IMR-90 (cell line): Measurements from ENCODE around the gene PSD2. TPM values are rescaled to one million over a fixed set of nuclear protein-coding genes. Genes with fewer than 3 reads are reported as not detected.

ENCODE experiments used
- ATAC-seq: fragments of 200-7000 bp; cut with Tn5 transposase; 2 replicates; pipeline ENCODE4 v1.9.1; 2020; ENCODE audit warnings: low read depth, mild to moderate bottlenecking, moderate library complexity
- BruUV-seq: library from RNA; stranded (reverse); fragments of 400-500 nt; replicated peaks from 2 replicates; lab custom pipeline; 2021; lab: Mats Ljungman, UMichigan
- CTCF ChIA-PET: fragments of 300-600 bp; formaldehyde crosslinking; extraction: SDS; loops from one replicate; lab custom pipeline; 2021; ENCODE audit warnings: antibody characterized with exemption; lab: Yijun Ruan, JAX
- POLR2A ChIA-PET: fragments of 300-600 bp; sonication (Branson Sonifier 250); formaldehyde crosslinking; loops from one replicate; lab custom pipeline; 2022; ENCODE audit warnings: antibody characterized with exemption; ENCODE audit not compliant: unreplicated experiment; lab: Charles Lee
- DNase-seq: peaks from one replicate; pipeline ENCODE4 v3.0.0; 2013
- H2AFZ ChIP-seq: replicated peaks from 2 replicates; pipeline ENCODE3; 2013; ENCODE audit warnings: low read length, mild to moderate bottlenecking; ENCODE audit not compliant: poor library complexity
- H2AK5ac ChIP-seq: 2 replicates; pipeline ENCODE4 v1.6.1; 2013; ENCODE audit warnings: low read depth, low read length, inconsistent platforms
- H2AK9ac ChIP-seq: replicated peaks from 2 replicates; pipeline ENCODE3; 2013; ENCODE audit warnings: mild to moderate bottlenecking, low read depth, low read length, moderate library complexity; ENCODE audit not compliant: poor library complexity
- H2BK120ac ChIP-seq: 2 replicates; pipeline ENCODE4 v1.6.1; 2013; ENCODE audit warnings: low read depth, low read length, inconsistent platforms
- H2BK15ac ChIP-seq: 3 replicates; pipeline ENCODE4 v1.6.1; 2013; ENCODE audit warnings: low read depth, low read length, inconsistent platforms
- H2BK20ac ChIP-seq: 2 replicates; pipeline ENCODE4 v1.6.1; 2013; ENCODE audit warnings: low read depth, mild to moderate bottlenecking, inconsistent platforms, low read length, moderate library complexity
- H2BK5ac ChIP-seq: 2 replicates; pipeline ENCODE4 v1.6.1; 2013; ENCODE audit warnings: mild to moderate bottlenecking, low read depth, low read length, inconsistent platforms; ENCODE audit not compliant: poor library complexity, severe bottlenecking
- H3K14ac ChIP-seq: replicated peaks from 2 replicates; pipeline ENCODE4 v1.6.1; 2013; ENCODE audit warnings: low read depth, low read length, inconsistent platforms
- H3K18ac ChIP-seq: 2 replicates; pipeline ENCODE4 v1.6.1; 2013; ENCODE audit warnings: low read depth, low read length, control low read depth
- H3K23ac ChIP-seq: 2 replicates; pipeline ENCODE4 v1.6.1; 2013; ENCODE audit warnings: low read depth, low read length, inconsistent platforms
- H3K27ac ChIP-seq: 2 replicates; pipeline ENCODE4 v1.5.1; 2013; ENCODE audit warnings: mild to moderate bottlenecking, control low read depth, low read length; ENCODE audit not compliant: insufficient read depth
- H3K27me3 ChIP-seq: 2 replicates; pipeline ENCODE4 v1.6.1; 2013; ENCODE audit warnings: low read length; ENCODE audit not compliant: control insufficient read depth, insufficient read depth
- H3K36me3 ChIP-seq: 2 replicates; pipeline ENCODE4 v1.6.1; 2013; ENCODE audit warnings: low read length, mixed read lengths; ENCODE audit not compliant: control insufficient read depth, insufficient read depth
- H3K4ac ChIP-seq: 2 replicates; pipeline ENCODE4 v1.6.1; 2013; ENCODE audit warnings: low read depth, low read length, inconsistent platforms
- H3K4me1 ChIP-seq: 2 replicates; pipeline ENCODE4 v1.6.1; 2013; ENCODE audit warnings: low read length, mixed read lengths; ENCODE audit not compliant: control insufficient read depth, insufficient read depth
- H3K4me2 ChIP-seq: 2 replicates; pipeline ENCODE4 v1.6.1; 2013; ENCODE audit warnings: low read depth, mild to moderate bottlenecking, control low read depth, low read length, moderate library complexity
- H3K4me3 ChIP-seq: 2 replicates; pipeline ENCODE4 v1.5.1; 2013; ENCODE audit warnings: low read depth, mild to moderate bottlenecking, control low read depth, low read length, moderate library complexity; ENCODE audit not compliant: insufficient read depth
- H3K56ac ChIP-seq: 2 replicates; pipeline ENCODE4 v1.6.1; 2013; ENCODE audit warnings: low read length, inconsistent platforms; ENCODE audit not compliant: insufficient read depth; ENCODE audit errors: extremely low read depth
- H3K79me1 ChIP-seq, 2 experiments: 2 replicates each; pipeline ENCODE4 v1.6.1; 2013; ENCODE audit warnings: low read length in 2 of 2, inconsistent platforms in 1 of 2, low read depth in 1 of 2
- H3K9ac ChIP-seq: 2 replicates; pipeline ENCODE4 v1.6.1; 2013; ENCODE audit warnings: low read depth, low read length, control low read depth
- H3K9me1 ChIP-seq: 2 replicates; pipeline ENCODE4 v1.6.1; 2013; ENCODE audit warnings: low read length, inconsistent platforms; ENCODE audit not compliant: insufficient read depth
- H3K9me3 ChIP-seq: 2 replicates; pipeline ENCODE4 v1.6.1; 2013; ENCODE audit warnings: low read length; ENCODE audit not compliant: control insufficient read depth, insufficient read depth
- H4K20me1 ChIP-seq: 2 replicates; pipeline ENCODE4 v1.6.1; 2013; ENCODE audit warnings: low read length, inconsistent platforms; ENCODE audit not compliant: insufficient read depth
- H4K5ac ChIP-seq: 2 replicates; pipeline ENCODE4 v1.6.1; 2013; ENCODE audit warnings: mild to moderate bottlenecking, low read depth, low read length, control low read depth
- H4K8ac ChIP-seq, 2 experiments: 2 replicates each; pipeline ENCODE4 v1.6.1; 2013; ENCODE audit warnings: low read depth in 2 of 2, low read length in 2 of 2, control low read depth in 1 of 2, inconsistent platforms in 1 of 2
- H4K91ac ChIP-seq: 2 replicates; pipeline ENCODE4 v1.6.1; 2013; ENCODE audit warnings: low read depth, low read length, inconsistent platforms; ENCODE audit not compliant: insufficient read depth
- BHLHE40 ChIP-seq: fragments of 150-350 bp; IDR thresholded peaks from 2 replicates; pipeline ENCODE4 v1.6.1; 2016; ENCODE audit warnings: mild to moderate bottlenecking, low read depth, low read length
- CTCF ChIP-seq: conservative IDR thresholded peaks from 2 replicates; pipeline ENCODE4 v1.5.1; 2012; ENCODE audit warnings: mild to moderate bottlenecking, low read depth, low read length, improper control_type of control experiment
- ELK1 ChIP-seq: fragments of 150-350 bp; IDR thresholded peaks from 2 replicates; pipeline ENCODE4 v1.6.1; 2016; ENCODE audit warnings: low read depth, mild to moderate bottlenecking, low read length, moderate library complexity, borderline replicate concordance
- FOS ChIP-seq: fragments of 150-350 bp; IDR thresholded peaks from 2 replicates; pipeline ENCODE4 v1.6.1; 2016; ENCODE audit warnings: low read depth, low read length
- MAFK ChIP-seq: IDR thresholded peaks from 2 replicates; pipeline ENCODE4 v1.6.1; 2012; ENCODE audit warnings: low read depth, low read length, improper control_type of control experiment
- MAZ ChIP-seq: IDR thresholded peaks from 2 replicates; pipeline ENCODE4 v1.6.1; 2012; ENCODE audit warnings: low read depth, mild to moderate bottlenecking, low read length, improper control_type of control experiment, moderate library complexity, borderline replicate concordance
- MXI1 ChIP-seq: IDR thresholded peaks from 2 replicates; pipeline ENCODE4 v1.6.1; 2012; ENCODE audit warnings: low read depth, mild to moderate bottlenecking, low read length, moderate library complexity, borderline replicate concordance
- NFE2L2 ChIP-seq: fragments of 150-350 bp; IDR thresholded peaks from 2 replicates; pipeline ENCODE4 v1.6.1; 2016; ENCODE audit warnings: low read depth, mild to moderate bottlenecking, low read length
- POLR2A ChIP-seq: IDR thresholded peaks from 2 replicates; pipeline ENCODE4 v1.6.1; 2012; ENCODE audit warnings: mild to moderate bottlenecking, low read depth, low read length
- RAD21 ChIP-seq: IDR thresholded peaks from 2 replicates; pipeline ENCODE4 v1.6.1; 2012; ENCODE audit warnings: low read length, improper control_type of control experiment
- RCOR1 ChIP-seq: IDR thresholded peaks from 2 replicates; pipeline ENCODE4 v1.6.1; 2012; ENCODE audit warnings: mild to moderate bottlenecking, low read length, improper control_type of control experiment; ENCODE audit not compliant: insufficient replicate concordance
- RFX5 ChIP-seq: IDR thresholded peaks from 2 replicates; pipeline ENCODE4 v1.8.0; 2012; ENCODE audit warnings: low read depth, mild to moderate bottlenecking, low read length, moderate library complexity
- USF2 ChIP-seq: fragments of 150-350 bp; IDR thresholded peaks from 2 replicates; pipeline ENCODE4 v1.6.1; 2017; ENCODE audit warnings: mild to moderate bottlenecking, antibody characterized with exemption, low read length, low read depth
- WGBS, 2 experiments: methylation state at CpG; one replicate each; pipeline versions ENCODE4 v1.1.5 to v1.1.7; 2013; ENCODE audit warnings: missing lambda C conversion rate in 2 of 2; ENCODE audit not compliant: insufficient read length in 1 of 2; ENCODE audit errors: extremely low coverage in 2 of 2; 5-methylcytosine and 5-hydroxymethylcytosine counted together
- dilution Hi-C: fragments of 300-500 bp; cut with HindIII; formaldehyde crosslinking; loops from one replicate; pipeline ENCODE4 v1.14.3; 2018; ENCODE audit warnings: low sequenced_read_pairs; ENCODE audit not compliant: unreplicated experiment
- in situ Hi-C: fragments of 300-500 bp; cut with MboI; formaldehyde crosslinking; loops from 3 replicates; pipeline ENCODE4 v1.14.3; 2019; ENCODE audit warnings: low sequenced_read_pairs, inconsistent platforms, mixed read lengths
- intact Hi-C: fragments of 100-400 bp; cut with micrococcal nuclease; formaldehyde crosslinking; loops from 2 replicates; pipeline ENCODE4 v1.10.0; 2022
- polyA plus RNA-seq, 3 experiments: library from polyadenylated mRNA; depleted of rRNA; stranded (reverse); fragments of >200 nt; gene quantifications; 2 replicates each; pipeline ENCODE4 v1.2.3, GENCODE V29; 2012; ENCODE audit warnings: low replicate concordance in 1 of 3
- total RNA-seq: library from RNA; depleted of rRNA; stranded (reverse); fragments of >200 nt; gene quantifications from 2 replicates; pipeline ENCODE4 v1.2.3, GENCODE V29; 2012

PSD2 gene
- total and polyA plus RNA-seq, 2 of the 4 experiments (the other 2 are of a cell fraction), result 0.05 TPM; not detected in 1

GRCh38 chr5:139792218-139792617 is 3.4 kb upstream of the PSD2 start:
- Histone ChIP-seq H4K20me1 (no peaks in the 10 kb centered on the region), H3K9me1 (no peaks in the 10 kb centered on the region), H3K36me3 (no peaks in the 10 kb centered on the region), H3K79me1 (no peaks in the 10 kb centered on the region), H3K27ac (no peak overlapping the region), H3K4me3 (no peak overlapping the region), H2AFZ (no peak overlapping the region), H3K56ac (no peak overlapping the region), H2BK5ac (no peak overlapping the region), H3K9ac (no peak overlapping the region), H2BK15ac (no peak overlapping the region), H3K18ac (no peak overlapping the region), H3K4me2 (no peak overlapping the region), H4K8ac (no peak overlapping the region), H3K23ac (no peak overlapping the region), H2BK20ac (no peak overlapping the region), H3K4me1 (no peaks in the 10 kb centered on the region), H4K91ac (no peak overlapping the region), H3K27me3 (peaks cover 53% of the 10 kb centered on the region), H4K5ac (no peak overlapping the region), H3K14ac (no peak overlapping the region), H2BK120ac (no peak overlapping the region), H2AK5ac (no peak overlapping the region), H2AK9ac (no peak overlapping the region), H3K4ac (no peak overlapping the region), H3K9me3 (no peaks in the 10 kb centered on the region)
- ATAC-seq, result no peak
- BruUV-seq, result no TSS peak
- intact Hi-C loops, result no loop called here
- DNase-seq, result no peak
- ChIA-PET POLR2A (no interaction called here), CTCF (interaction anchor here (1.5 kb wide), 1 partner anchor 177 kb away, joined by 6 read pairs; no protein-coding TSS in a partner anchor)
- TF ChIP-seq FOS, result no peak
- TF ChIP-seq RCOR1, result no peak
- no peak for TF ChIP-seq RAD21
- no peak for TF ChIP-seq NFE2L2
- TF ChIP-seq CTCF, result no peak
- TF ChIP-seq MAFK, result no peak
- no peak for TF ChIP-seq BHLHE40
- no peak for TF ChIP-seq MAZ
- no peak for TF ChIP-seq MXI1
- TF ChIP-seq POLR2A, result no peak
- TF ChIP-seq USF2, result no peak
- TF ChIP-seq RFX5, result no peak
- no peak for TF ChIP-seq ELK1
- WGBS, 2 experiments, result no CpG with 5 or more reads among the region's 2 CpGs
- in situ Hi-C loops, result loop anchor here (5.0 to 25.0 kb wide), 2 partner anchors 50 to 570 kb away; partner anchors contain the start of gene SLC4A9
- dilution Hi-C loops, result no loop called here
